Suppressor macrophage (primary cell): ENCODE results near the gene RBM20.

ENCODE experiments used
- DNase-seq, 4 experiments: peaks; one replicate each; pipeline ENCODE4 v3.0.0-alpha.2; 2020 to 2022

Gene RBM20

GRCh38 chr10:110837418-110838171 lies 193.5 kb downstream of the RBM20 start:
- no peak for DNase-seq

DNA sequence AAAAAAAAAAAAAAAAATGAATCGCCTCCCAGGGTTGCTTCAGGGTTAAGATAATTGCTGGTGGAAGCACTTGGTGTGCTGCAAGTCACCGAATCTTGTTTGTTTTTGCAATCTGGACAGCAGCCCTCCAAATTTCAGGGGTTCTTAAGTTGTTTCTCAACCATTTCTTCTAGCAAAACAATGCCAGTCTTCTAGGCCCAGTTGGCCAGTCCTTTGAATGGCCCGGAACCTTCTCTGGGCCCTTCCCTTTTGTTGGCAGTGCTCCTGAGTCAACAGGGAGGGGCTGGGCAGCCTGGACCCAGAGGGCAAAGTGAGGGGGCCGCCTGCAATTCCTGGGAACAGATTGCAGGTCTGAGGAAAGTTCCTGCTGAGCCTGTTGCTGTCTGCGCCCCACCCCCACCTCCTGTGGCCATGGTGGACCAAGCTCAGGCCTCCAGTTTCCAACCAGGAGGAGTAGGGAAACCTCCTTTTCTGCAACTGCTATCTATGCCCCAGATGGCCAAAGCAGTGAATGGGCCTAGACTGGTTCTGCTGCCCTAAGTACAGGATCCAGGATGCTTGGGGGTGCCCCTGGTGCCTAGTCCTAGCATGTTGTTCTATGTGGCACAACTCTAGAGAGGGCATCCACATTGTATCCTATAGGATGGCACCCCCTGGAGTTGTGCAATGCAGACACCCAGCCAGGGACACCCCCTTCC lies 196.2 kb downstream of the RBM20 start:
- no peak for DNase-seq

- no peak for DNase-seq
These were observed 196.8 kb downstream of the RBM20 start for GRCh38 chr10:110840923-110841428.

DNA sequence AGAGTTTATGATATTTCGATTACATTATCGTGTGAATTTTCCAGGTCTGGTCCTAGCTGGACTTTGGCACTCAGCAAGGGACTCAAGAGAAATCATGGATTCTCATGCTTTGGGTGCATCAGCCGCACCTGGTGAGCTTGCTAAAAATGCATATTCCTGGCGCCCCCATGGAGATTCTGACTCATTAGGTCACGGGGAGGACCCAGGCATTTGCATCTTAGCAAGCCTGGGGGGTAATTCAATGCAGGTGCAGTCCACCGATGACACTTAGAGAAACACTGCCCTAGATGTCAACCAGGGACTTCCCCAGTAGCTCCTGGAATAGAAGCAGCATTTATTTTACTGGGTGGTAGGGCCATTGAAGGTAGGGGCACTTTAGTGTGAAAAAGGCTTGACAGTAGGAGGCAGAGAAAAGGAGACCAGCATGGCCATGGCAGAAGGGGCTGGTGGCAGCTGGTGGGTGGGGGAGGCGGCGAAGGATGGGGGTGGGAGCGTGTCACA lies 197.7 kb downstream of the RBM20 start:
- no peak for DNase-seq

- peak; percentile 47 to 64 (median 56) for DNase-seq
These were observed 198.3 kb downstream of the RBM20 start for GRCh38 chr10:110842326-110842904.

DNA sequence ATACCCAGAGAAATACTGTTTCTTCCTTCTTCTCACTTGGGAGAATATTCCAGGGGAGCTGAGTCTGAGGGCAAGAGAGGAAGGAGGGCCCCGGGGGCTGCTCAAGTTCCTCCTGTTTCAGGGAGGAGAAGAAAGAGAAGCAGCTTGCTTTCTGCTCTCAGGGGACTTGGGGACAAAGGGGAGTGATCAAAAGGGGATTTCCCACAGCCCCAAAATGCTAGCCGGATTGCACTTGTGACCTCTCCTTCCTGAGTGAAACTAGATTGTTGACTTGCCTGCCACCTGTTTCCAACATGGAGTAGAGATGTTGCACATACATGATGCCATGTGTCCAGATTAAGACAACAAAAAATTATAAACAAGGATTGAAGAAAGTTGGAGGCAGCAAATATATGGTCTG lies 198.9 kb downstream of the RBM20 start:
- peak; percentile 67 to 85 (median 82) for DNase-seq

DNA sequence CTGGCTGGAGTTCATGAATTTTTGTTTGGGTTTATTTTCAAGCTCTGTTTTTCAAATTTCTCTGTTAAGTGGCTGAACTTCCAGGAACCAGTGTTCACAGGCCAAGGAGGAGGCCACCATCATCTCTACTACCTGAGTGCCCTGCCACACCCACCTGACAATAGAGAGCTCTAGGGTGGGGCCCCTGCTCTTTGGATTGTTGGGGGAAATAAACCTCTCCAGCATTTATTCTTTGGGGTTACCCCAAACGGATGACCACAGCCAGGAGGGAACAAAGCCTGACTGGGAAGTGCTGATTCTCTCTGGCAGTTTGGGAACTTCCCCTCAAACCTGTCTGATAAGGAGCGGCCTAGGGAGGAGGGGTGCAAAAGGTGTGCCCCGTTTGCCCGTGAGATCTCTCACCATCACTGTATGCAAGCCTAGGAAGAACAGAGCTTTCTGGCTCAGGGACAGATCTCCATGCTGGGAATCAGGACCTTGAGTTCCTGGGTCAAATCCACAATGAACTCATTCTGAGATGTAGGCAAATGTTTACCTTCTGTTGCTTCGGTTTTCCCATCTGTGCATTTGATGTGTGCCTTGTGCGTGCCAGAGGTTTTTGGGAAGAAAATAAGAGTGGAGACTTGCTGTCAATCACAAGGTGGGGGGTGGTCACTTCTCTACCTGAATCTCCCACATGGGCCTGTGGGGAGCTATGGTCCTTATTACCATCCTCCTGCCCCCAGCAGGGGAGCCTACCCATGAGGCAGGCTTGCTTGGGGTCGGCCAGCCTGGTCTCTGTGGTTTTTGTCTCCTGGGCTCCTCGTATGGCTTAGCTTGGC lies 199.9 kb downstream of the RBM20 start:
- no peak for DNase-seq

GRCh38 chr10:110844617-110844881 lies 200.4 kb downstream of the RBM20 start:
- DNase-seq = no peak

- no peak for DNase-seq
These were observed 201.1 kb downstream of the RBM20 start for GRCh38 chr10:110845192-110845755.

GRCh38 chr10:110845756-110846620 lies 201.9 kb downstream of the RBM20 start:
- no peak for DNase-seq

- DNase-seq = no peak
These were observed 203.2 kb downstream of the RBM20 start for GRCh38 chr10:110847374-110847773.

DNA sequence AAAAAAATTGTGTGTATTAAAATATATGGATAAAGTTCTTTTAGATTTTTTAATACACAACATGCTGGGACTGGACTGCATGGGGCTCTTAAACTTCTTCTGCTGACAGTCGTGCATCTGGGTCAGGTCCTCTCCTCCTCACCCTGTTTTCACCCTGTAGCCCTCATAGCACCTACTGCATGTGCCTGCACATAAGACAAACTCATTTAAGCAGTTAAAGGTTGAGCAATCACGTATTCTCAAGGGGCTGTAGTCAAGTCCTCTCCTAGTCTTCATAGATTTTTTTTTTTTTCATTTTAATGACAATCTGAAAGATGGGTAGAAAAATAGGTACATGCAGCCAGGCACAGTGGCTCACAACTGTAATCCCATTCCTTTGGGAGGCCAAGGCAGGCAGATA lies 204.0 kb downstream of the RBM20 start:
- no peak for DNase-seq

- DNase-seq = no peak
These were observed 206.0 kb downstream of the RBM20 start for GRCh38 chr10:110850099-110850498.

- DNase-seq = peak in 3 of 4 experiments; percentile 26 to 45 (median 35)
These were observed 207.0 kb downstream of the RBM20 start for GRCh38 chr10:110851020-110851612.

DNA sequence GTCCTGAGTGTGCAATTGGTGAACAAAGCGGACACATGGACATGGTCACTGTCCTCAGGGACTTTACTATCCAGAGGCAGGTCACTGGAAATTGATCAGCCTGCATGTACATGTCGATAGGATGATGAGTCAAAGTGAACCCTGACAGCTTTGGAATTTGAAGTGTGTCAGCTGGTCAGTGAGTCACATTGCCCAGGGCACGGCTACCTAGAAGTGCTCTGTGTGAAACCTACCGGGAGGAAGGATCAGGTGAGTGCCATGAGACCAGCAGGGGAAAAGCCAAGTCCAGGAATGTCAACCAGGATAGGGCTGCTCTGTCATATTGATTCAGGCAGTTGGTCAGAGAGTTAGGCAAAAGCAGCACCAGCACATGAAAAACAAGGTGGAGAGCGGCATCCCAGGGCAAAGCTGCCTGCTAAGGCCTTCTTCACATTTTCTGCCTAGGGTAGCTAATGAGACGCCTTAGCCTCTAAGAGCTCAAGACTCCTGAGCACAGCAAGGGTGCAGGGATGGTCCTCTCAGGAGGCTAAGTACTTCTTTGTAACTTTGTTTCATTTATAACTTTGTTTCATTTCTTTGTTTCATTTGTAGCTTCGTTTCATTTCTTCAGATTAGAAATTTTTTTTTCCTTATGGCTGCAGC lies 208.2 kb downstream of the RBM20 start:
- no peak for DNase-seq

- DNase-seq = no peak
These were observed 208.8 kb downstream of the RBM20 start for GRCh38 chr10:110852947-110853346.

DNA sequence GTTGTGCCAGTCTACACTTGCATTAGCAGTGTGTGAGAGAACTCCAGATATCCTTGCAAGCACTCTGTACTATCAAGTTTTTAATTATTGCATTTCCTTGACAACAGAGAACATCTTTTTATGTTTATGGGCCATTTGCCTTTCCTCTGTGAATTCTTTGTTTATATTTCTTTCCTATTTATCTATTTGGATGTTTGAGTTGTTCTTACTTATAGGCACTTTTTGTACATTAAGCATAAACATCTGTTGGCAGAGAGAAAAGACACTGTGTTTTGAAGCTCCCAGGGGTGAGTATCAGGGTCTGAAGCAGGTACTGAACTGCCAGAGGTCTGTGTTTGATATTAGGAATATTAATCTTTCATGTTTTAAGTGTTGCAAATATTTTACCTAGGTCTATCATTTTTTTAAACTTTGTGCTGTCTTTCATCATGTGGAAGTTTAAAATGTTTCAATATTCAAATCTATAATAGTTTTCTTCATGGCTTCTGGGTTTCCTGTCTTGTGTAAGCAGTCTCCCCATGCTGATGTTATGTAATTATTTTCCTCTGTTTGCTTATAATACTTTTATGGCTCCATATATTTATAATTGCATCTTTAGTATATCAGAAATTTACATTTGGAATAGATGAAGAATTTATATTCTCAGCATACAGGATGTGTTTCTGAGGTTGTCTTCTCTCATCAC lies 209.9 kb downstream of the RBM20 start:
- DNase-seq = no peak

- DNase-seq = peak; percentile 56 to 77 (median 74)
These were observed 213.4 kb downstream of the RBM20 start for GRCh38 chr10:110857265-110858171.
